Retinal pigment epithelial cell (primary cell): ENCODE data around the gene BBS10.

Experiments
- DNase-seq: peaks from one replicate; pipeline ENCODE4 v3.0.0-alpha.2; 2010; ENCODE audit warnings: low read depth
- H3K4me3 ChIP-seq: 2 replicates; pipeline ENCODE4 v1.5.1; 2011; ENCODE audit warnings: mild to moderate bottlenecking, low read length, control low read depth, moderate library complexity
- TF ChIP-seq, protein P1 (sequence below): conservative IDR thresholded peaks from 2 replicates; pipeline ENCODE4 v1.5.1; 2011; ENCODE audit warnings: low read depth, low read length, control low read depth, inconsistent platforms

BBS10 gene

DNA sequence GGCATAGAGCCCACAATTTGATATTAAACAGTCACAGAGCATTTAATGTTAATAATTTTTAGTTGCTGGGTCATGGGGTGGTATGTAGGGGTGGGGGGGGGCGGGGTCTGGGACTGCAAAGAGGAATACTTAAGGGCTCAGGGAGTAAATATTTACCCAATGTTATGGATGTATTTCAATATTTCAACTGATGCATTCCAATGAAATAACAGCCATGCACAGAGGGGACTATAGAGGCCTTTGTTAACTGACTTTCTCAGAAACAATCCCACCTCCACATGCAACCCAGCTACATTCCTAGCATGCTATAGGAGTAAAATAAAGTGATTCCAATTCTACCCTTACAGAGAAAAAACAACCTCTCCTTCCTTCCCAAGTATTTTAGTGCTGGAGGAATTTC lies 7.9 kb upstream of the BBS10 start:
- TF ChIP-seq, protein P1, sequence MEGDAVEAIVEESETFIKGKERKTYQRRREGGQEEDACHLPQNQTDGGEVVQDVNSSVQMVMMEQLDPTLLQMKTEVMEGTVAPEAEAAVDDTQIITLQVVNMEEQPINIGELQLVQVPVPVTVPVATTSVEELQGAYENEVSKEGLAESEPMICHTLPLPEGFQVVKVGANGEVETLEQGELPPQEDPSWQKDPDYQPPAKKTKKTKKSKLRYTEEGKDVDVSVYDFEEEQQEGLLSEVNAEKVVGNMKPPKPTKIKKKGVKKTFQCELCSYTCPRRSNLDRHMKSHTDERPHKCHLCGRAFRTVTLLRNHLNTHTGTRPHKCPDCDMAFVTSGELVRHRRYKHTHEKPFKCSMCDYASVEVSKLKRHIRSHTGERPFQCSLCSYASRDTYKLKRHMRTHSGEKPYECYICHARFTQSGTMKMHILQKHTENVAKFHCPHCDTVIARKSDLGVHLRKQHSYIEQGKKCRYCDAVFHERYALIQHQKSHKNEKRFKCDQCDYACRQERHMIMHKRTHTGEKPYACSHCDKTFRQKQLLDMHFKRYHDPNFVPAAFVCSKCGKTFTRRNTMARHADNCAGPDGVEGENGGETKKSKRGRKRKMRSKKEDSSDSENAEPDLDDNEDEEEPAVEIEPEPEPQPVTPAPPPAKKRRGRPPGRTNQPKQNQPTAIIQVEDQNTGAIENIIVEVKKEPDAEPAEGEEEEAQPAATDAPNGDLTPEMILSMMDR = no peak
- no peak for DNase-seq
- no peak overlapping the region for H3K4me3 ChIP-seq

DNA sequence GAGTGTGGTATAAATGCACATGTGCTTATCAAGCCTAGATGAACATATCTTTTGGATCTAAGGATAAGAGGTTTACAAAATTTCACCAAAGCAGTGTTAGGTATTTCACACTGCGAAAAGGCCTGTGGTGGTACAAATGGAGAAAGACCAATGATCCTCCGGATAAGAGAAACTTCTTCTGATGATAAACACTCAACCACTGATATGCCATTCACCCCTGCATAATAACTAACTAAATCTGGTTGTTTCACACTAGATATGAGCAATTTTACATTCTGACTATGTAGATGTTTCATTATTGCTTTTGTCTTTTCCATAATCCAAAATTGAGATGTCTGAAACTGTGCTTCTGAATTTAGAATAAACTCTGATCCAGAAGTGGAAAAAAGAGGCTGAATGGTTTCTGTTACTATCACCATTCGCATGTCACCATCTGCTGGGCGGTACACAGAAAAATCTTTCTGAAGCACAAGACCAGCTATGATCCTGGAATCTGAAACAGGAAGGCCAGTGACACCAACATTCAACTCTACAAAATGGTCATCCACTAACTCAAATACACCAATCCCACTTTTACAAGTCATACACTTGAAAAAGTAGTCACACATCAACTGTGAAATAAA lies 1.3 kb downstream of the BBS10 start:
- TF ChIP-seq, protein P1 = peak; percentile 58
- H3K4me3 ChIP-seq = peak overlapping the region; percentile 87
- DNase-seq = no peak

DNA sequence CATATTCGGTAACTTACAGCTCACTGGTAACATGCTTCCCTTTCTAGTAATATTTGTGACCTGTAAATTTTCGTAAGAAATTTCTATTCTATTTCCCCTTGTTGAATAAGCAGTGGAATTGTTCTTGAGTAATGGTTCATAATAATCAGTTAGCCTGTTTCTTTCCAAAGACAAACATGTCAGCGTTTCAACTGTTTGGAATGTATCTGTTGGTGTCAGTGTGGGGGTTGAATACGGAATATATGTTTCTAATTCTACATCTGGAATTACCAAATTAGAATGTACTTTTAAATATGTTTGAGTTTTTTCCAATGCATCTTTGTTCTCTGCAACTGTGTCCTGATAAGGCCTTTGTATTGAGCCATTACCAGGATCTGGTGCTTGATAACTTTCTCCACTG lies 2.0 kb downstream of the BBS10 start:
- H3K4me3 ChIP-seq = no peak overlapping the region
- no peak for DNase-seq
- TF ChIP-seq, protein P1 = no peak

DNA sequence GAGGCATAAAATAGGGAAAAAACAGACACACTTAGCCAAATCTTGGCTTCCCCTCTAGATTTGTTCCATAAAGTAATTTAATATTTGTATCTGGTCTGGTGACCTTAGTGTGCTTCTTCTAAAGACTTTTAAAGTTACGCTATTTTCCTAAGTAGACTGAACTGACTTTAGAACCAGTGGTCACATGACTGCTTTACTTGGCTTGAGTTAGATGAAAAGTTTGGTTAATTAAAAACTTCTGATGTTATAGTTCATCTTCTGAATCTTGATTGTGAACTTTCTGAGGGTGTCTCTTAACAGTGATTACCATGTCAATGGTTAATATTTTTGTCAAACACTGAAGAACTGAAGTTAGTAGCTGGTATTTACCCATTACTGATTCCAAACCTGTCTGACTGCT lies 2.6 kb downstream of the BBS10 start:
- H3K4me3 ChIP-seq = no peak overlapping the region
- TF ChIP-seq, protein P1 = no peak
- no peak for DNase-seq

DNA sequence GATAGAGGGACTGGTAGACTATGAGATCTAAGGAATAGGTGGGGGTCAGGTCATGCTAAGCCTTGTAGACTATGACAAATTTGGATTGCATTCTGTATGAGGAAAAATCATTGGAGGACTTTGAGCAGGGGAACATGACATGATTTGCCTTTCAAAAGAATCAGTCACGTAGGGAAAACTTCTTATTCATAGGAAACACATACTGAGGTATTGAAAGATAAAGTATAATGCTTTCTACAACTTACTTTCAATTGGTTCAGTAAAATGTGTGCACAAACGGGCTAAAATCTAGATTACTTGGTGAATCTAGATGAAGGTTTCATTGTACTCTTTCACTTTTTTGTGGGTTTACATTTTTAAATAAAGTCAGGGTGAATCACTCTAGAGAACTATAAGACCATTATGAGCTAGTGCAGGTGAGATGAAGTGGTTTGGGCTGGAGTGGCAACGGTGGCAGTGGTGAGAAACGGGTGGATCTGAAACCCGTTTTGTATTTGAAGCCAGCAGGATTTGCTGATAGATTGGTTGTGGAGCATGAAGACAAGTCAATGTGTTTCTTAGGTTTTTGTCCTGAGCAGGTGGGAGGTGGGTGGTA lies 6.7 kb downstream of the BBS10 start:
- TF ChIP-seq, protein P1 = no peak
- no peak overlapping the region for H3K4me3 ChIP-seq
- DNase-seq = no peak

DNA sequence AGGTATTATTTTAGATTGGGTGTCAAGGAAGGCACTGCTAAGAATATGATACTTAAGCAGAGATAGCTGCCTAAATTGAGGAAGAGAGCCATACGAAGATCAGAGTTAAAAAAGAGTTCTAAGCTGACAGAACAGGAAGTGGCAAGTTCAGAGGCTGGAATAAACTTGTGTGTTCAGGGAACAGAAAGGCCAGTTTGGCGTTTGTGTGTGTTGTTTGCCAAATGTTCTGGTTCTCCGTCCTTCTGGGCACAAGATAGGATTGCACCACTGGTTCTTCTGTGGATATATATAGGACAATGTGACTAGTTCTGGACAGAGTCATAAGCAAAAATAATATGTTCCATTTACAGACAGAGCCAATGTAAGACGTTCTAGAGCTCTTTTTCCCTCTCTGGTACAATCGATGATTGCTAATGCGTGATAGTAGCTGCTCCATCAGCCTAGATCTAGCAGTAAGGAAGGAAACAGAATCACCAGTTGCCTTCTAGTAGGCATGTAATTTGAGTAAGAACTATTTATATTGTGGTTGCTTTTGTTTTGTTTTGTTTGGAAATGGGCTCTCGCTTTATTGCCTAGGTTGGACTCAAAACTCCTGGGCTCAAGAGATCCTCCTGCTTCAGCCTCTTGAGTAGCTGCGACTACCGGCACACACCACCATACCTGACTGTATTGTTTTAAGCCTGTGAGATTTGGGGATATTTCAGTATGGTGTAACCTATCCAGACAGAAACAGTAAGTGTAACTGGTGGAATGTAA lies 7.4 kb downstream of the BBS10 start:
- TF ChIP-seq, protein P1 = no peak
- no peak overlapping the region for H3K4me3 ChIP-seq
- DNase-seq = no peak

DNA sequence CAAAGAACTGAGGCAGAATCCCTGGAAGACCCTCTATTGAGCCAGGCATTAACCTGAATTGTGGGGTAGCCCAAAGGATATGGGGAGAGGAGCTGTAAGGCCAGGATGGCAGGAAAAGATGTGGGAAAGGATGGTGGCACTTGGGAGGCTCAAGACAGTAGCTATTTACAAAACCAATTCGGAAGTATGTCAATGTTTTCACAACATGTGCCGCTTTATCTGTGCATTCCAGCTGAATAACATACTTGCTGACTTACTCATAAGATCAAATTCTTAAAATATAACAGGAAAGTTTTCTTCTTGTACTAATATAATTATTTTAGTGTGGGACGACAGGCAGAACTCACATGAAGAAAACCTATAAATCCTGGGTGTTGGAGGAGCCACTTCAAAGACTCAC lies 10.6 kb downstream of the BBS10 start:
- TF ChIP-seq, protein P1 = no peak
- no peak for DNase-seq

More for the DNA sequence above, 10.6 kb downstream of the BBS10 start:
- no peak overlapping the region for H3K4me3 ChIP-seq
